Measurements from ENCODE around the gene MED12L.

DNA sequence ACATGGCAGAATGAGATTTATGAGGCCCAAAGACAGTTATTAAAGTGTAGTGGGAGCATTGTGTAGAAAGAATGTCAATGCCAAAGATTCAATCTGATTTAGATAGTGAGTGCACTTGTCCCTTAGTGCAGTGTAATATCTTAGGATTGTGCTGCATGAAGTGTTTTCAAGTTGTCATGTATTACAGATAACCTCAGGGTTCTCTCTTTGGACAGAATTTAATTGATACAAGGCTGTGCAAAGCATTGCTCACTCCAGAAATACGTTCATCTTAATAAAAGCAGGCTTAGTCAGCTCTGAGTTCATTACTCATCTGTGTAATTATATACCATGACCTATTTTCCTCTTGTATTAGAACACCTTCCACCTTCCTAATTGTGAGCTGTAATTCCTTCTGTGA, 133.6 kb downstream of the MED12L start:
- TF ChIP-seq TRIM25 (IDR thresholded peaks at IDR 0.05; ENCODE audit: borderline replicate concordance) (no peak), NR3C1 (CRISPR knock-in tag; IDR thresholded peaks at IDR 0.05) (no peak), FOXP4 (CRISPR knock-in tag; IDR thresholded peaks at IDR 0.05; ENCODE audit: borderline replicate concordance) (no peak), BRF2 (IDR thresholded peaks at IDR 0.05; ENCODE audit: borderline replicate concordance, insufficient read depth, insufficient read length) (no peak), ELF4 (CRISPR knock-in tag; IDR thresholded peaks at IDR 0.05) (no peak), NONO (IDR thresholded peaks at IDR 0.05; ENCODE audit: low read depth in 2 of 2, low read length in 1 of 2) (no peak), SNIP1 (IDR thresholded peaks at IDR 0.05; ENCODE audit: low read depth) (no peak), MXI1 (IDR thresholded peaks at IDR 0.05; ENCODE audit: low read depth, low read length) (no peak), ZNF24 (IDR thresholded peaks at IDR 0.05) (no peak), ZNF274 (IDR thresholded peaks at IDR 0.05; ENCODE audit: borderline replicate concordance, low read depth, low read length) (no peak)
- TF ChIP-seq, protein P1, sequence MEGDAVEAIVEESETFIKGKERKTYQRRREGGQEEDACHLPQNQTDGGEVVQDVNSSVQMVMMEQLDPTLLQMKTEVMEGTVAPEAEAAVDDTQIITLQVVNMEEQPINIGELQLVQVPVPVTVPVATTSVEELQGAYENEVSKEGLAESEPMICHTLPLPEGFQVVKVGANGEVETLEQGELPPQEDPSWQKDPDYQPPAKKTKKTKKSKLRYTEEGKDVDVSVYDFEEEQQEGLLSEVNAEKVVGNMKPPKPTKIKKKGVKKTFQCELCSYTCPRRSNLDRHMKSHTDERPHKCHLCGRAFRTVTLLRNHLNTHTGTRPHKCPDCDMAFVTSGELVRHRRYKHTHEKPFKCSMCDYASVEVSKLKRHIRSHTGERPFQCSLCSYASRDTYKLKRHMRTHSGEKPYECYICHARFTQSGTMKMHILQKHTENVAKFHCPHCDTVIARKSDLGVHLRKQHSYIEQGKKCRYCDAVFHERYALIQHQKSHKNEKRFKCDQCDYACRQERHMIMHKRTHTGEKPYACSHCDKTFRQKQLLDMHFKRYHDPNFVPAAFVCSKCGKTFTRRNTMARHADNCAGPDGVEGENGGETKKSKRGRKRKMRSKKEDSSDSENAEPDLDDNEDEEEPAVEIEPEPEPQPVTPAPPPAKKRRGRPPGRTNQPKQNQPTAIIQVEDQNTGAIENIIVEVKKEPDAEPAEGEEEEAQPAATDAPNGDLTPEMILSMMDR (IDR thresholded peaks at IDR 0.05 in 2 of 3, conservative IDR thresholded peaks at IDR 0.05 in 1 of 3; ENCODE audit: insufficient read depth in 2 of 3, low read depth in 1 of 3, low read length in 3 of 3): no peak

Data from K562 (cell line).